NCI-H2227 treated with DMSO at 0.1 percent for 48 hours (cell line): ENCODE results near the gene UBN1.

Experiments
- DNase-seq: peaks from one replicate; lab custom pipeline; 2025; lab: John Stamatoyannopoulos, UW

UBN1 gene

GRCh38 chr16:4862639-4863038 is 15.4 kb downstream of the UBN1 start:
- no peak for DNase-seq

GRCh38 chr16:4864728-4865127 is 17.4 kb downstream of the UBN1 start:
- no peak for DNase-seq

- no peak for DNase-seq
These were observed 18.1 kb downstream of the UBN1 start for GRCh38 chr16:4865231-4865860.

- DNase-seq, result no peak
These were observed 19.3 kb downstream of the UBN1 start for GRCh38 chr16:4866586-4866985.

GRCh38 chr16:4868026-4868425 is 20.7 kb downstream of the UBN1 start:
- DNase-seq, result no peak

GRCh38 chr16:4868535-4868934 is 21.3 kb downstream of the UBN1 start:
- DNase-seq, result no peak

- no peak for DNase-seq
These were observed 22.0 kb downstream of the UBN1 start for GRCh38 chr16:4869147-4869805.

GRCh38 chr16:4870138-4870671 is 22.9 kb downstream of the UBN1 start:
- DNase-seq, result no peak

GRCh38 chr16:4871071-4871470 is 23.8 kb downstream of the UBN1 start:
- no peak for DNase-seq

- DNase-seq, result no peak
These were observed 25.8 kb downstream of the UBN1 start for GRCh38 chr16:4873091-4873490.

GRCh38 chr16:4874666-4875065 is 27.4 kb downstream of the UBN1 start:
- DNase-seq, result no peak

GRCh38 chr16:4876646-4877379 is 29.5 kb downstream of the UBN1 start:
- DNase-seq, result no peak

GRCh38 chr16:4877380-4877685 is 30.1 kb downstream of the UBN1 start:
- DNase-seq, result no peak

- DNase-seq, result no peak
These were observed 31.8 kb downstream of the UBN1 start for GRCh38 chr16:4879049-4879448.

GRCh38 chr16:4880006-4880580 is 32.8 kb downstream of the UBN1 start:
- DNase-seq, result no peak

- peak; percentile 15 for DNase-seq
These were observed 34.8 kb downstream of the UBN1 start for GRCh38 chr16:4882000-4882632.

GRCh38 chr16:4882633-4883285 is 35.5 kb downstream of the UBN1 start:
- peak; percentile 45 for DNase-seq

GRCh38 chr16:4883501-4883900 is 36.2 kb downstream of the UBN1 start:
- no peak for DNase-seq

GRCh38 chr16:4884209-4884608 is 36.9 kb downstream of the UBN1 start:
- no peak for DNase-seq

GRCh38 chr16:4884972-4885874 is 37.9 kb downstream of the UBN1 start:
- no peak for DNase-seq

- no peak for DNase-seq
These were observed 38.9 kb downstream of the UBN1 start for GRCh38 chr16:4886151-4886550.
